HTERT RPE-1 (cell line): ENCODE measurements around the gene SLFN12.
"Not testable (repeated sequence)": the region's sequence is repeated elsewhere in the genome, so short reads cannot be mapped to it uniquely, and the experiment has no call there.

Experiments
- in situ Hi-C: fragments of 300-500 bp; cut with MboI; formaldehyde crosslinking; loops from 4 replicates; pipeline ENCODE4 v1.14.3; 2020; ENCODE audit warnings: low sequenced_read_pairs

Gene SLFN12

DNA sequence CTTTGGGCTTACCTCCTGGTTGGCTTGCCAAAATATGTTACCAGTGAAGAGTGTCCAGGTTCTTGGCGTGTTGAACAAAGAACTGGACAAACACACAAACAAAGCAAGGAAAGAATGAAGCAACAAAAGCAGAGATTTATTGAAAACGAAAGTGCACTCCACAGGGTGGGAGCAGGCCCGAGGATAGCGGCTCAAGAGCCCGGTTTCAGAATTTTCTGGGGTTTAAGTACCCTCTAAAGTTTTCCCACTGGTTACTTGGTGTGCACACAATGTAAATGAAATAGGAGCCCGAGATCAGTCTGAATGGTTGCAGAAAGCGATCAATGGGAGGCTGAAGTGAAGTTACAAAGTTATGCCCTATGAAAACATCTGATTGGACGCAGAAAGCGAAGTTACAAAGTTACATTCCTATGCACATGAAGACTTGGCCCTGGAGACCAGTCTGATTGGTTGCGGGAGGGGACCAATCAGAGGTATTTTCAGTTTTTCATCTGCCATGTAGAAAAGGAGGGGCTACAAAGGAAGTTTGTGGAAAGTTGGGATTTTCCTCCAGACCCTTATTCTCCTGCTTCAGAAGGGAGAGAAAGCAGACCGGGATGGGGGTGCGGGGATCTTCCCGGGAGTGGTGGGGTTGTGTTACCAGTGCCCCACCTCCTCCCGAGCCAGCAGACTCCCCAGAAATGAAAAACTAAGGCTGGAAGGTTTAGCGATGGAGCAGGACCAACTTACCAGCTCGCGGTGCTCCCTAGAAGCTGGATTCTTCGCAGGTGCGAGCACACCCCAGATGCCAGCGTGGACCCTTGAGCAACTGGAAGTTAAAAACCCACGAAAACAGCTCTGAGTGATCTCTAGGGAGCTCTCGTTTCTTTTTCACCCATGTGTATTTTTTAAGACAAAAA lies at the start of gene SLFN12:
Gene SLFN12 (minus strand): TSS at position 325 of the 899 bp plus-strand sequence. CDS start 9,472 bp downstream, outside the sequence.
- in situ Hi-C loops: no loop called here

DNA sequence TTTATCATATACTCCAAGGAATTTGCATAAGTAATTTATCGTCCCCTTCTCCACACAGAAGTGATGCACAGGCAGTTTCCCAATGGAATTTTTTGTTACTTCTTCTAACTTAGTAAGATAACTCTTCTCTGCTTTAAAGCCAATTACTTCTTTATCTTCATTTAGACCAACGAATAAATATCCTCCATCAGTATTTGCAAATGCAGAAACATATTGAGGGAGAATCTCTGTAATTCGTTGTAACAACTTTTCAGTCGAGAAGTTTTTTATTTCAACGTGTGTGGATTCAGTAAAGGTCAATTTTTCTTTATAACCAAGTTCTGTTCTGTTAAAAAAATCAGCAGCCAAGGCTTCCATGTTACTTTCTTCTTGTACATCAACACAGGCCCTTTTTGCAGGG lies 47.0 kb upstream of the SLFN12 start:
- in situ Hi-C loops: no loop called here

DNA sequence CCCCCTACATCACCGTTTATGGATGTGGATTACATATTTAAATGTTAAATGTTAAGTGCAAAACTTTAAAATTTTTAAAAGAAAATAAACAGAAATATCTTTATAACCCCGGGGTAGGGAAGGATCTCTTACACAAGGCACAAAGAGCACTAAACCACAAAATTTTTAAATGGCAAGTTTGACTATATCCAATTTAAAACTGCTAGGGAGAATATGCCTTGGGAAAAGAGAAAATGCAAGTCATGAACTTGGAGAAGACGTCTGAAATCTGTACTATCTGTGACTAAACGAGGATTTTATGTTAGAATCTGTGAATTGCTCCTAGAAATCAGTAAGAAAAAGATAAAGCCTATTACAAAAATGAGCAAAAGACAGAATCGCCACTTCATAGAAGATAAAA lies 44.9 kb upstream of the SLFN12 start:
- in situ Hi-C loops: no loop called here

DNA sequence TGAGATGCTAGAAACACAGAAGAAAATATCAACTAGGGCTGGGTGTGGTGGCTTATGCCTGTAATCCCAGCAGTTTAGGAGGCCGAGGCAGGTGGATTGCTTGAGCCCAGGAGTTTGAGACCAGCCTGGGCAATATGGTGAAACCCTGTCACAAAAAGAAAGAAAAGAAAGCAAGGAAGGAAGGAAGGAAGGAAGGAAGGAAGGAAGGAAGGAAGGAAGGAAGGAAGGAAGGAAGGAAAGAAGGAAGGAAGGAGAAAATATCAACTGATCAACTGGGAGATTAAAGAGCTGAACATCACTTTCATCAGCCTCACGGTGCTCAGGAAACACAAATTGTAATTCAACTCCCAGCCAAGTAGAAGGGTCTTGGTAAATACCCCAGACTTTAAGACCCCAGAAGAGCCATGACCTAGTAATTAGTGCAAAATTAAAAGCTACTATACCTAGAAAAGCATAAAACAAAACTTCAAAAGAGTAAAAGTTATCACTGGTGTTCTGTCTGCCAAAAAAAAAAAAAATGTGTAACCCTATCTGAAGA lies 44.1 kb upstream of the SLFN12 start:
- in situ Hi-C loops: no loop called here

DNA sequence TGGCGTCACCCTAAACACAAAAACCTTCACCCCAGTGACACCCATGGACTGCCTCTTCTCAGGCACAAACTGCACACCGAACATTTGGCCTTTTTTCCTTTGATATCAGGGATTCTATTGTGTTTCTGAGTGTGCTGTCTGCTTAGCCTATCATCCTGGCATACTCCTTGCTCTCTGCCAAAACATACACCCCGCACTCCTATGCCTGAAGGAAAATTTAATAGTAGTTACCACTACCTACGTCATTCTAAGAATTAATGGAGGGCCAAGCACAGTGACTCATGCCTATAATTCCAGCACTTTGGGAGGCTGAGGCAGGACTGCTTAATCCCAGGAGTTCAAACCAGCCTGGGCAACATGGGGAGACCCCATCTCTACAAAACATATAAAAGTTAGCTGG lies 36.2 kb upstream of the SLFN12 start:
- in situ Hi-C loops: no loop called here

DNA sequence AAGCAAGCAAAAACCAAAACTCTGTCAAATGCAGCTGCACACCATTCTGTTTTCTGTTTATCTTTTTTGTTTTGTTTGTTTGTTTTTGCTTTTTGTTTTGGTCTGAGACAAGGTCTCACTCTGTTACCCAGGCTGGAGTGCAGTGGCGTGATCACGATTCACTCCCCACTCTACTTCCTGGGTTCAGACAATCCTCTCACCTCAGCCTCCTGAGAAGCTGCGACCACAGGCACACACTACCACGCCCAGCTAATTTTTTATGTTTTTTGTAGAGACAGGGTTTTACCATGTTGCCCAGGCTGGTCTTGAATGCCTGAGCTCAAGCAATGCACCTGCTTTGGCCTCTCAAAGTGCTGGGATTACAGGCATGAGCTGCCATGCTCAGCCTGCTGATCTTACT lies 35.5 kb upstream of the SLFN12 start:
- in situ Hi-C loops: no loop called here

DNA sequence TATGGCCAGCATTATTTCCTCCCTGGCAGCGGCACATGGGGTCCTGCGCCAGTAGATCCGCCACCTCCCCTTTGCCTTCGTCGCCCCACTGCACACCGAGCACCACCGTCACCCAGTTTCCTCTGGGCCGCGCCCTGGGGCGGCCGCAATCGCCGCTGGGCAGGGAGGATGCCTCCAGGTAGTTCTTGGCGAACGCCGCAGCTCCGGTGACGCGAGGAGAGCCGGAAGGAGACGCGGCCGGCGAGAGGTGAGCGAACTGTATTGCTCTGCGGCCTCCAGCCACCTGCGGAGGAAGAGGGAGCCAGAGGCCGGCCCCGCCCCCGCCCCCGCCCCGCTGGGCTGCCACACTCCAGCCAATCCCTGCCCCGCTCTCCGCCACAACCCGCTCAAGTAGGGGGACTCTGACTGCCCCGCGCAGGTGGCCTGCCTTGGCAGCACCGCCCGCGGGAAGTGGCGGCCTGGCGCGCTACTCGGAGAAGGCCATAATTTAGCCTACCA lies 28.1 kb upstream of the SLFN12 start:
- in situ Hi-C loops: no loop called here

DNA sequence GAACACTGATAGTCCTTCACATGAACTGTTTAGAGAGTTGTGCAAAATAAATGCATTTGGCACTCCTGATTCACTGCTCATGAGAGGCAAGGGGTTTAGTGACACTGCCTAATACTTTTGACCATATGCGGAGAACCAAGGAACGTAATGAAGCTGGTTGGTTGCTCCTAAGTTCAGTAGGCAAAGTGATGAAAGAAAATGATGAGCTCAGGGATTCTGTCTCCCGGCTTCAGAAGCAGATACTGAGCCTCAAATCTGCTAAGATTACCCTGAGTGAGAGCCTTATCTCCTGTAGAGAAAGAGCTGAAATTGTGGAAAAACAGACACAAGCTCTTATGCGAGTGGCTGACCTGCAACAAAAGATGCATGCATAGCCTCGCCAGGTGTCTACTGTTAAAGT lies 21.7 kb upstream of the SLFN12 start:
- in situ Hi-C loops: not testable (repeated sequence)

DNA sequence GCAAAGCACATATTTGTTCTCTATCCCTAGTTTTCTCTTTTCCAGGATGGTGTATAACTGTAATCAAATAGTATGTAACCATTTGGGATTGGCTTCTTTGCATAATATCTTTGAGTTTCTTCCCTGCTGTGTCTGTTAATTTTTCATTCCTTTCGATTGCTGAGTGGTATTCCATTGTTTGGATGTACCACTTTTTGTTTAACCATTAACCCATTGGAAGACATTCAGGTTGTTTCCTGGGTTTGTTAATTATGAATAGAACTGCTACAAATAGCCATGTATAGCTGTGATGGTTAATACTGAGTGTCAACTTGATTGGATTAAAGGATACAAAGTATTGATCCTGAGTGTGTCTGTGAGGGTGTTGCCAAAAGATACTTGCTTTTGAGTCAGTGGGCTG lies 20.9 kb upstream of the SLFN12 start:
- in situ Hi-C loops: no loop called here

DNA sequence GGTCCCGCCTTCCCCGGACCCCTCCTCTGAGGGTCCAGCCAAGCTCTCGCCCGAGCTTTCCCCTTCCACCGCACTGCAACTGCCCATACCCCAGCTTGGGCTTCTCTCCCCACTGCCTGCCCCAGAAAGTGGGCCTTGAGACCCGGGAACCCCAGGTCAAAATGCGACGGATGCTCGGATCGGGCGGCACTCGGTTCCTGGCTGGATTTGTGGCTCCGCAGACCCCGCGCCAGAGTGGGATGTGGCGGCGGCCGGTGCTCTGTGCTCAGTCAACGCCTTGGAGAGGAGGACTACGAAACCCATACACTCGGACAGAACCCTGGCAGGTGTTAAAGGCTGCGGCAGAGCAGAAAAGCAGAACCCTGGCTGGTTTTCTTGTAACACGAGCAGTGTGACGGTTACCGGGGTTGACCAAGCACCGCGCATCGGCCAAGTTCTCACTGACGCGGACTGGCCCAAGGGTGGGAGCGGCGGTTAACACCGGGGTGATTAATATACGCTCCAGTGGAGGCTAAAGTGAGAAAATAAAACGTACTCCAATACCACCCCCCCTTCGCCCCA lies 17.2 kb upstream of the SLFN12 start:
- in situ Hi-C loops: no loop called here

DNA sequence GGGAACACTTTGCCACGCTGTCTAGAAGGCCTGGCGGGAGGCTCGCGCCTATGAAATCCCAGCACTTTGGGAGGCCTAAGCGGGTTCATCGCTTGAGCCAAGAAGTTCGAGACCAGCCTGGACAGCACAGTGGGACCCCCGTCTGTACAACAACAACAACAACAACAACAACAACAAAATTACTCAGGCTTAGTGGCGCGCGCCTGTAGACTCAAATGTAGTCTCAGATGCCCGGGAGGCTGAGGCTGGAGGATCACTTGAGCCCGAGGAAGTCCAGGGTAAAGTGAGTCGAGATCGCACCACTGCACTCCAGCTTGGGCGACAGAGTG lies 16.6 kb upstream of the SLFN12 start:
- in situ Hi-C loops: no loop called here

DNA sequence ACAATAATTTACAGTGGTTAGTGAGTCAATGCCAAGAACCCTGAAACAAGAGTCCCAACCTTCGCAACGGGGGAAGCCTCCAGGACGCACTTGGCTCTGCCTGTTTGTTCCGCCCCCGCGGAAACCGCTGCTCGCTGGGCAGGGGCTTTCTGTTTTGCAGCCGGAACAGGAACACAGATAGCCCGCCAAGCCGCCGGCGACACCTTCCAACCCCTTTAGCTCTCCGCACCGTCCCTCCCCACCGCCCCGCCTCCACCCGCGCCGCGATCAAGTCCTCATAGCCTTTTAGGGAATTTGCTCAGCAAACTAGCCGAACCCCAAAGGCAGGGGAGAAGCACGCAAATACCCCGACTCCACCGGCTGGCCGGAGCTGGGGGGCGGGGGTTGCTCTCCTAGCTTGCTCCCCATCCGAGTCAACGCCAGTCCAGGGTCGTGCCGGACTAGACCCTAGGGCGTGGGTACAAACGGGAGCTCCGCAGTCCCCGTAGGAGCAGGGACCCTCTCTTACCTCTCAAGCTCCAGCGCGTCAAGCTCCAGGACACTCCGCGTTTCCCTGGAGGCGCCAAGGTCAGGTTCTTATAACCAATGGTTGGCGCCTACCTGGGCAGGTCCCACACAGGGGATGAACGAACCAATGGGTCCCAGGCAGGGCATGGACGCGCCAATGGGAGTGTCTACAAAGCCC lies 16.1 kb upstream of the SLFN12 start, which contains the start of gene SLFN13:
Gene SLFN13 (minus strand): TSS at position 553 of the 685 bp plus-strand sequence. CDS start 3,086 bp downstream, outside the sequence.
- in situ Hi-C loops: no loop called here

DNA sequence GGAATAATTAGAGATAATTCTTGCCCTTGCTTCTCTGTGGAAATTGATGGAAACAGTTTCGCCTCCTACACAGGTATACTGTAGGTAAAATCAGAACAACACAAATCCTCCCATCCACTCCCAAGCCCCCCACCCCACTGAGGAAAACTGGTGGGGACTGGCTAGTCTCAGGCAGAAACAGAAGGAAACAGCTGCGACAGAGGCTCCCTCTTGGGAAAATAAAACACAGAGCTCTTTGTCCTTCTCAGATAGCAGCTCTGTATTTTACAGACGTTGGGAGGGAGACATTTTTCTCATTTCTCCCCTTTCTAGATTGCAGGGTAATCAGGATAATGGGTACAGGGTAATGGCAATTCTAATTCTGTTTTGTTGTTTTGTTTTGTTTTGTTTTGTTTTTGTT lies 15.2 kb upstream of the SLFN12 start:
- in situ Hi-C loops: no loop called here

DNA sequence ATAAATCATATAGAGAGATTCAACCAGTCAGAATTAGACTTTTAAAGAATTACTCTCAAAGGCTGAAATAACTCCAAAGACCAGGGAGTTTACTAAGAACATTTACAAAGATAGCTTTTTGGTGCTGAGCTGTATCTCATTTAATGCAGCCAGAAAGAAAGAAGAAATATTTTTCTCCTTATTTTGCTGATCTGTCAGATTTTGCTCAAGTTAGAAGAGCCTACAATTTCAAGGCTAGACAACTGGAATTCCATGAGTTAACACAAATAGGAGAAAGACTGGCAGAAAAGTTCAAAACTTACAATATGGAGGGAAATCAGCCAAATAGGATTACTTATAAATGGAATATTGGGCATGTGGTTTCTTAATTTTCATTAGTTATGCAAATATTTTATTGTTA lies 6.1 kb upstream of the SLFN12 start:
- in situ Hi-C loops: no loop called here

DNA sequence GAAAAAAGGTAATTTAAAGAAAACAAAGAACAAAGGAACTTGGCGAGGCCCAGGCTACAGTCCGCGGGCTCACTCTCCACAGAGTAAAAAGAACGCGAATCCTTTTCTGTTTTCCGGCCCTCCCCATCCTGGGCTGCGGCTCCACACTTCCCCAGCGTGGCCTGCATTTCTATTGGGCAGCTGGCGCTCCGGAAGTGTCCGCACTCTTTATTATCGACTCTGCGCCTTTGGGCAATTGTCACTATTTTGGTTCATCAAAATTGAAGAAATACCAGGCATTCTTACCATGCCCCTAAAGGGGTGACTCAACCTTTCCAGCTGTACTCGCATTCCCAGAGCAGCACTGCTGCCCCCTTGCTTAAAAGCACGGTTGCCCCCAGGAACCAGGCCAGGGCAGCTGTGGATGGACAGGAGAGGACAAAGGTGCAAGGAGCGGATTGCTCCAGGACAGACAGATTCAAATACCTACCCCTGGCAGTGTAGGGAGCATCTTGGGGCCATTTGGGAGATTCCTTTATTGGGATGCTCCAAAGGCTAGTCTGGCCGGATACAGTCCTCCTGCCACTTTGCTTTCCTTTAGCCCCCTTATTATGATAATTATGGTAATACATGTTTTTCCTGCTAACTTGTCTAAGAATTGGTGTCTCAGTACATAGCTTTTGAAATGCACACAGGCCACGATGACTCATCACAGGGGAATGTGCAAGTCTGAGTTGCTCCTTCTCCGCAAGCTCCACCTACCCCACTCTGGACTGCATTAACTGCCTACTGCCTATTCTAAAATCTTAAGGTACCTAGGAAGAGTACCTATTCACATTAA lies 985 bp upstream of the SLFN12 start:
- in situ Hi-C loops: no loop called here

DNA sequence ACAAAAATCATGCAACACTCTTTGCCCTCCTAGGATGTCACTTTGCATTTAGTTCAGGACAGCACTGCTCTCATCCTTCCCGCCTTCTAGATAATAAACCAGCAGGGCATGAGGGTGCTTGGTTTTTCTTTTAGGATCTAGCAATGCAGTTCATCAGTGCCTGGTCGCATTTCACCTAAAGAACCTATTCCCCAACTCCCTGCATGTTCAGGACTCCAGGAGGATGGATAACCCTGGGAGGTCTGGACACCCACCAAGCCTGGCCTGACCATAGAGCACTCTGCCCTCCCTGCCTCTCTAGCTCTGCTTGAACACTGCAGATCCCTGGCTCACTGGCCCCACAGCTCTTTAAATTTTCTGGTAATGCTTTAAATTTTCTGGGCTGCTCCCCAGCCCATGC lies 2.6 kb downstream of the SLFN12 start:
- in situ Hi-C loops: no loop called here

DNA sequence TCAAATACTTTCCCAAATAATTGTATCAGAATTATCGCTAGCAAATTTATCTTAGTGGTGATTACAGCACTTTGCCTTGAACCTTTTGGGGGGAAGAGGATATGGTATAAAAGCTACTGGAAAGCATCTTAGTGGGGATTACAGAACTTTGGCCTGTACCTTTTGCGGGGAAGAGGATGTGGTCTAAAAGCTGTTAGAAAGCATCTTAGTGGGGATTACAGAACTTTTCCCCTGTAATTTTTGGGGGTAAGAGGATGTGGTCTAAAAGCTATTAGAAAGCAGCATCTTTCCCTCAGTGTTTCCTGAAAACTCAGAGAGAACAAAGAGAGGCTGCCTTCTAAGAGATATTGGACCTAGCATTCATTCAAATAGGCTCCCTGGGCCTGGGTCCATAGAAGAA lies 4.1 kb downstream of the SLFN12 start:
- in situ Hi-C loops: no loop called here

DNA sequence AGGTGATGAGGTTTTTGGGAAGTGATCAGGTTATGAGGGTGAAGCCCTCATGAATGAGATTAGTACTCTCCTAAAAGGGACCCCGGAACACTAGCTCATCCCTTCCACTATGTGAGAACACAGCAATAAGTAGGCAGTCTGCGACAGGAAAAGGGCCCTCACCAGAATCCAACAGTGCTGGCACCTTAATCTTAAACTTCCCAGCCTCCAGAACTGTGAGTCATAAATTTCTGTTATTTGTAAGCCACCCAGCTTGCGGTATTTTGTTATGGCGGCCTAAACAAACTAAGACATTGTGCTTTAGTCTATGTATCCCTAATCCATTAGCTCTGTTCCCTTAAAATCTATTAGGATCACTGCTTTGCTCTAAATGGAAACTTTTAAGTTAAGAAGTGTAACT lies 8.5 kb downstream of the SLFN12 start:
- in situ Hi-C loops: no loop called here

DNA sequence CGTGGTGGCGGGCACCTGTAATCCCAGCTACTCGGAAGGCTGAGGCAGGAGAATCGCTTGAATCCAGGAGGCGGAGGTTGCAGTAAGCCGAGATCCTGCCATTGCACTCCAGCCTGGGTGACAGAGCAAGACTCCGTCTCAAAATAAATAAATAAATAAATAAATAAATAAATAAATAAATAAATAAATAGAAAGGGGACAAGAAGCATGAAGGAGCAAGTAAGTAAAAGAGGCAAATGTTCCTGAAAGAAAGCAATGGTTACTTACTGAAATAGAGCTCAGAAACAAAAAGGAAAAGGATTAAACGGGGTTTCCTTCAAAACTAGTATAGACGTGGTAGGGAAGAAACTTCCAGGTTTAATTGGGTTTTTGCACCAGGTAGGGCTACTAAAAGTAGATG lies 11.2 kb downstream of the SLFN12 start:
- in situ Hi-C loops: not testable (repeated sequence)

DNA sequence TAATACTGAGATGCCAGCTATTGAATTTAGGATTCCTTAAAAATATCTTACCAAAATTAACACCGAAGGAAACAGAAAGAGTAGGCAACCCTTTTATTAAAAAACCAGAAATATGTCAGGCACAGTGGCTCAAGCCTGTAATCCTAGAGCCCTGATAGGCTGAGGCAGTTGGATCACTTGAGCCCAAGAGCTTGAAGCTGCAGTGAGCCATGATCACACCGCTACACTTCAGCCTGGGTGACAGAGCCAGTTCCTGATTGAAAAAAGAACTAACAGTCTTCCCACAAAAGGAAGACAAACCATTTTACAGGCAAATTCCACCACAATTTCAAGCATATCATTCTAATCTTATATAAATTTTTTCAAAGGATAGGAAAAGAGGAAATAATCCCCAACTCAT lies 15.6 kb downstream of the SLFN12 start:
- in situ Hi-C loops: no loop called here

DNA sequence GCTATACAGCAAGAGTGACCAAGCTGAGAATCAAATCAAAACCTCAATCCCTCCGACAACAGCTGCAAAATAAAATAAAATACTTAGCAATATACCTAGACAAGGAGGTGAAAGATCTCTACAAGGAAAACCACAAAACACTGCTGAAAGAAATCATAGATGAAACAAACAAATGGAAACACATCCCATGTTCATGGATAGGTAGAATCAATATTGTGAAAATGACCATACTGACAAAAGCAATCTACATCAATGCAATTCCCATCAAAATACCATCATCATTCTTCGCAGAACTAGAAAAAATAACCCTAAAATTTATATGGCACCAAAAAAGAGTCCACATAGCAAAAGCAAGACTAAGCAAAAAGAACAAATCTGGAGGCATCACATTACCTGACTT lies 17.6 kb downstream of the SLFN12 start:
- in situ Hi-C loops: not testable (repeated sequence)
